ENCODE measurements around the gene ISOC2.

ISOC2 gene

DNA sequence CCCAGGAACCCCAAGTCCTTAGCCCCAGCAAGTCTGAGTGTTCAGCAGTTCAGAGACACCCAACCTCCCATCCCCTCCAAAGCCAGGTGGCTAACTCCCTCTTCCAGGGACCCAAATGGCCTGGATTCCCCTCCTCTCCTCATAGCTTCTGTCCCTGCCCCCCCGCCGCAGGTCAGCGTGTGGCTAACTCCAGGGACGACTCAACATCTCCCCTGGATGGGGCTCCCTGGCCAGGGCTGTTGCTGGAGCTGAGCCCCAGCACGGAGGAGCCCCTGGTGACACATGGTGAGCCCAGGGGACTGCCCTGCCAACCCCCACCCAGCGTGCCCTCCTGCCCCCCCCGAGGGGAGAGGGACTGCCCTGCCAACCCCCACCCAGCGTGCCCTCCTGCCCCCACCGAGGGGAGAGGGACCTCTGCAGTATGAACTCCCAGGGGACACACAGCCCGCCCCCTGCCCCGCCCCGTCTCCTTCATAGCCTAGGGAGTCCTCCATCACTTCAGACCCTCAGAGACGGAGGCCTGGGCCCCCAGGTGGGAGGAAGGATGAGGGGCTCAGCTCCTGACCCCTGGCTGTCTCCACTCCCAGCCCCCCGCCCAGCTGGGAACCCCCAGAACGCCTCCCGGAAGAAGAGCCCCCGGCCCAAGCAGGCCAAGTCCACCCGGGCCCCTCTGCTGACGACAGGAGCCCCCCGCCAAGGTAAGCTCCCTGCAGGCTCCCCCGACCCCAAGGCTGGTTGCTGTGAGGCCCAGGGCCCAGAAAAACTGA lies 28.5 kb upstream of the ISOC2 start:
- no peak for DNase-seq

DNA sequence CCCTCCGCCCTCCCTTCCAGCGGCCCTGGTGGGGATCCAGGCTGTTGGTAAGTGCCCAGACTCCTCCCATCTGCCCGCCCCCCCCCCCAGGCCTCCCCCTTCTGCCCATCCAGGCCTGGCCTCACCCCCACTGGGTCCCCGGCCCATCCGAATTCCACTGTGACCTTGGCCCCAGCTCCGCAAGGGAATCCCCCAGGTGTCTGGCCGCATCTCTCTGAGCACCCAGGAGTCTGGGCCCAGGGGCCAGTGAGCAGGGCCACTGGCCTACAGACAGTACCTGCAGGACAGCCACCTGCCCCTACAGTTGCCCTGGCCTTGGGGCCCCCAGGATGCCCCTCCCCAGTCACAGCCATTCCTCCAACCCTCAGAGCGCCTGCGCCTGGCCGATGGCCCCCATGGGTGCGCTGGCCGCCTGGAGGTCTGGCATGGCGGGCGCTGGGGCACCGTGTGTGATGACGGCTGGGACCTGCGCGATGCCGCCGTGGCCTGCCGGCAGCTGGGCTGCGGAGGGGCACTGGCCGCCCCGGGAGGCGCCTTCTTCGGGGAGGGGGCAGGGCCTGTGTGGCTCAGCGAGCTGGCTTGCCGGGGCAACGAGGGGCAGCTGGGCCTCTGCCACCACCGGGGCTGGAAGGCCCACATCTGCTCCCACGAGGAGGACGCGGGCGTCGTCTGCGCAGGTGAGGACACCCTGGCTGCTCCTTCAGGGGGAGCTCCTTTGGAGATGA lies 27.7 kb upstream of the ISOC2 start:
- DNase-seq: no peak

DNA sequence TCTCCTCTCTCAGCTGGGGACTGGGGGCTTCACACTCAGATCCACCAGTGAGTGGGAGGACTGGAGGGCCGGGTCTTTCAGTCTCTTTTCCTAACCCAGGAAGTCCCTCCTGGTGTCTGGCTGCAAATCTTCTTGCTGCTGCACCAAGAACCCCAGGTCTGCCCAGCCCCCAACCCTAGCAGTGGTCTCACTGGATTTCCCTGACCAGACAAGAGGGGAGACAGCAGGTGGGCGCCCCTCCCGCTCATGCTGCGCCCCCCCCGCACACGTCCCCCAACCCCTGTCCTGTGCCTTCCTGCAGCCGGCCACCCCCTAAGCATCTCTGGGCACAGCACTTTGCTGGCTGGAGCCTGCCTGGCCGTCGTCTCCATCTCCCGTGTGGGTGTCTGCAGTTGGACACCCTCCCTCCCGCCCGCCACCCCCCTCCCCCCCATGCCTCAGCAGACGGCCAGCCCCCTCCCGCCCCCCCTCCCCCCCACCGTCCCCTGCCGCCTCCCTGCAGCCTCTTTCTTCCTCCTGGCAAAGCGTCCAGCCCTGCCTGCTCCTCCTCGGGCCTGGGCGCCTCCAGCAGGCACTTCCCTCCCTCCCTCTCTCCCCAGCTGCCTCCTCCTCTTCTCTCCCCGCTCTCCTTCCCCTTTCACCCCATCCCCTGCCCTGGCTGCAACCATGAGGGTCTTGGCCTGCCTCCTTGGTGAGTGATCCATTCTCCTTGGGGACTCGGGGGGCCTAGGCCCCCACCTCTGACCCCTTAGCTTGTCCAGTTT lies 26.7 kb upstream of the ISOC2 start, which contains the start of gene SSC5D:
Gene SSC5D (plus strand): TSS at position 513 of the 764 bp plus-strand sequence. CDS start 154 bp downstream, at position 667.
- no peak for DNase-seq

DNA sequence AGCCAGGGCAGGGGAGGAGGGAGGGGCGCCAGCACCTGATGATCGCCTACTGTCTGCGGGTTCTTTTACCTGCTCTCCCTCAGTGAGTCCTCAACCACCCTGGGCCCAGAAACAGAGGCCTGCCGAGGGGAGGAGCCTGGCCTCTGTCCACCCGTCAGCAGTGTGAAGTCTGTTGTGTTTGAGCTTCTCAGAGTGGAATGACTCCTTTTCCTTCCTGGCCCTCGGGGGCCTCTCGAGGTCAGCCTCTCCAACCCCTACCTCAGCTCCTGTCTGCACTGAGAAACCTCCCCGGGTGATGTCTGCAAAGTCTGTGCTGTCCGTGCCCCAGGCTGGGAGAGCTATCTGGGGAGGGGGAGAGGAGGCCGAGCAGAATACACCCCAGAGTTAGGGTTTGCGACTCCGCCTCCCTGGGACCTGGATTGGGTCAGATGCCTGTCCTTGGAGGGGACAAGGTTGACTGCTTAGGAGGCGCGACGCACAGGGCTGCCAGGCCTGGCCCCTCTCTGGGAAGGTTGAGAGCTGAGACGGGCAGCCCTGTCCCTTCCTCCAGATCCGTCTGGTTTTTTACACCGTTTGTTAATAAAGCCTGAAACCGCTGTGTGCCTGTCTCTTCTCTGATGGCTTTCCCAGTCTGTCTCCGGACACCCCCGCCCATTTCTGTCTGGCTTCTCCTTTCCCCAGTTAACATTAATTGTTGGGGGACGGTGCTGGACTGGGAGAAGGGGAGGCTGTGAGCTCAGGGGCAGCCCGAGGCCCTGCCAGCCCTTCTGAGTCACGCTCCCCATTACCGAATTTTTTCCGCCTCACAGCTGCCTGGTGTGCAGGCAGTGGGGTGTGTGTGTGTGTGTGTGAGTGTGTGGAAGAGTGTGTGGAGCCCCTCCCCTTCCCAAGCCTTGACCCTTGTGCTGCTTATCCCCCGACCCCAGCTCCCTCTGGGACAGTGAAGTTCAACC lies 25.8 kb upstream of the ISOC2 start:
- peak; percentile 59 for DNase-seq

DNA sequence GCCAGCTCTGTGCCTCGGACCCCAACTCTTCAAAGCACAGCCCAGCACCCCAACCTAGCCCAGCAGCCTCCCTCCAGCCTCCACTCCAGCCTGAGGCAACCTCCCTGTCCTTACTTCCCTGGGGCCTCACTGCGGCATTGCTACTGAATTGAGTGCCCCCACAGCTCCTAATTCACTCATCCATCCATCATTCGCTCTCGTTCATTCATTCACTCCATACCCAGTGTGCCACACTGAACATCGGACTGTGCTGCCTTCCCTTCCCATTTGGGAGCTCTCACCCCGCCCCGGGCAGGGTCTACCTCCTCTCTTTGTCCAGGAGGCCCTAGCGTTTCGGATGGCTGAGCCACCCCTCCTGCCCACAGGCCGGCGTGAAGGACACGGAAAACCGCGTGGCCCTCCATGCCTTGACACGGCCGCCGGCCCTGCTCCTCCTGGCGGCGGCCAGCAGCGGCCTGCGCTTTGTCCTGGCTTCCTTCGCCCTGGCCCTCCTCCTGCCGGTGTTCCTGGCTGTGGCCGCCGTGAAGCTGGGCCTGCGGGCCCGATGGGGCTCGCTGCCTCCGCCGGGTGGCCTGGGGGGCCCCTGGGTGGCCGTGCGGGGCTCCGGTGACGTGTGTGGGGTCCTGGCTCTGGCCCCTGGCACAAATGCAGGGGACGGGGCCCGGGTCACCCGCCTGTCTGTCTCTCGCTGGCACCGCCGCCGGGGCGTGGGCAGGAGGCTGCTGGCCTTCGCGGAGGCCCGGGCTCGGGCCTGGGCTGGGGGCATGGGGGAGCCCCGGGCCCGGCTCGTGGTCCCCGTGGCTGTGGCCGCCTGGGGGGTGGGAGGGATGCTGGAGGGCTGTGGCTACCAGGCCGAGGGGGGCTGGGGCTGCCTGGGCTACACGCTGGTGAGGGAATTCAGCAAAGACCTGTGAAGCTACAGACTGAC lies 24.9 kb upstream of the ISOC2 start:
- no peak for DNase-seq

DNA sequence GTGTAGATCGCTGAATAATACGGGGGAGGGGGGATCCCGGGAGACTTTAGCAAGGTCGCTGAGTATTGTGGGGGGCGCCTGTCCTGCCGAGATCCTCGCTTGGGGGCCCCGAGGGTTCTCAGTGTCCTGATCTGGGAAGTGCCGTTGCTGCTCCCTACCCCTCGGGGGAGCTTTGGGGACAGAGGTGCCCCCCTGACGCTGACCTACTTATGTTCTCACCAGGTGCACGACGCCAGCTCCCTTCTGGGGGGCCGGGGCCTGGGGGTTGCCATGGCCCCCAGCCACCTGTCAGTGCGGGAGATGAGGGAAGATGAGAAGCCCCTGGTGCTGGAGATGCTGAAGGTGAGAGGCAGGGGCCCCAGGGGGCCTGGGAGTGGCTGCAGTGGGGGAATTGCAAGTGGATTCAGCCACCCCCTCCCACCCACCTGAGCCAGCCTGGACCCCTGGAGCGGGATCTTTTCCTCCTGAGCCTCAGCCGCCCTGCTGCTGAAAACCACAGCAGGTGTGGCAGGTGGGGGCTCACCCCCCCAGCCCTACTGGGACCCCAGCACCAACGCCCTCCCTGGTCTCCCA lies 24.1 kb upstream of the ISOC2 start:
- no peak for DNase-seq

DNA sequence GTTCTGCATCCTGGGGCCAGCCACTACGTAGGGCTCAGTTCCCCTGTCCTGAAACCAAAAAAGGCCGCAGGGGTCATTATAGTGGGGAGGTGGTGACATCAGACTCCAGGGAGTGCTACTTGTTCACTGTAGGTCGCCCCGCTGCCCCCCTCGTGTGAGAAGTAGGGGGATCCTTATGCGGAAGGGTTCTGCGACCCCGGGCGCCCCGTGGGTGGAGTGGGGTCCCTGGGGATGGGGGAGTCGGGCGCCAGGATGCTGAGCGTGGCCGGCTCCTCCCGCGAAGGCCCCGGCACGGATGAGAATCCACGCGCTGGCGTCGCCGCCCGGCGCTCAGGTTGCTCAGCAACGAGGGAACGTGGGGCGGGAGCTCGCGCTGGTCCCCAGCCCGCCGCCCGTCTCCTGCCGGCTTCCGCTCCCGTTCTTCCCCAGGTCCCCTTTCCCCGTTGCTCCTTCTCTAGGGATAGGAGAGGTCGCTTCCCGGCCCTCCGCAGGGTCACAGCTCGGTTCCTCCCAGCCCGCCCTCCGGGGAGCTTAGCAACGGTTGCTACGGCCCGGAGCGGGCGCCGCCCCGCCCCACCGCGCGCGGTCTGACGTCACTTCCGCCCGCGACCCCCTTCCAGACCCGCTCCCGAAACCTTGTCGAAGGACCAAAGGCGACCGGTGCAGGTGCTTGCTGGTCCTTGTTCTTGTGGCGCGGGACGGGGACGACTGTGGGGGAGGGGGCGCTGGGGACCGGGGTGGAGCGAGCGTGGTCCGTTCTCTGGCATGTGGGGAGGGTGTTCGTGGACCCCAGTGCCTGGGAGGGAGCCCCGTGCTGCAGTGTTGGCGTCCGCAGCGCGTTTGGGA lies 23.4 kb upstream of the ISOC2 start, which contains the start of gene NAT14:
Gene NAT14 (plus strand): TSS at position 596 of the 846 bp plus-strand sequence. CDS start 521 bp downstream, outside the sequence.
- DNase-seq: peak; percentile 64

DNA sequence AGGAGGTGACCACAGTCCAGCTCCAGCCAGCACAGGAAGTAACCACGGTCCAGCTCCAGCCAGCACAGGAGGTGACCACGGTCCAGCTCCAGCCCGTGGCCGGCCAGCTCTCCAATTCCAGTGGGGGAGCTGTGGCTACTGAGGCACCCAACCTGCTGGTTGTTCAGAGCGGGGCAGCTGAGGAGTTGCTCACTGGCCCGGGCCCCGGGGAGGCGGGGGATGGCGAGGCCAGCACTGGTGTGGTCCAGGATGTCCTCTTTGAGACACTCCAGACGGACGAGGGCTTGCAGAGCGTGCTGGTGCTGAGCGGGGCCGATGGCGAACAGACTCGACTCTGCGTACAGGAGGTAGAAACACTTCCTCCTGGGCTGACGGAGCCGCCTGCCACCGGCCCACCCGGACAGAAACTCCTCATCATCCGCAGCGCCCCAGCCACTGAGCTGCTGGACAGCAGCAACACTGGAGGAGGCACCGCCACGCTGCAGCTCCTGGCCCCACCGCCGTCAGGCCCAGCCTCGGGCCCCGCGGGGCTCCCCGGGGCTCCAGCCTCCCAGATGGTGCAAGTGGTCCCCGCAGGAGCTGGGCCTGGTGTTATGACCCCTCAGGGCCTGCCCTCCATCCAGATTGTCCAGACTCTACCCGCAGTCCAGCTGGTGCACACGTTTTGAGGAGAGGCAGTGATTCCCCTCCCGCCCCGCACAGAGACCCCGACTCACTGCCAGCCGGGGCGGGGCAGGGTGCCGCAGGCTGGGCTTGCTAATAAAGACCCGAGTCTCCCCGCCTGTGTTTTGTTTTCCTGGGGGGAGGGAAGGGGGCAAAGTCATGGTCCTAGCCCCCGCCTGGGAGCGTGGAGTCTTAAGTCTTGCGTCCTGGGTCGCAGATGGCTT lies 22.5 kb upstream of the ISOC2 start:
- DNase-seq: no peak

DNA sequence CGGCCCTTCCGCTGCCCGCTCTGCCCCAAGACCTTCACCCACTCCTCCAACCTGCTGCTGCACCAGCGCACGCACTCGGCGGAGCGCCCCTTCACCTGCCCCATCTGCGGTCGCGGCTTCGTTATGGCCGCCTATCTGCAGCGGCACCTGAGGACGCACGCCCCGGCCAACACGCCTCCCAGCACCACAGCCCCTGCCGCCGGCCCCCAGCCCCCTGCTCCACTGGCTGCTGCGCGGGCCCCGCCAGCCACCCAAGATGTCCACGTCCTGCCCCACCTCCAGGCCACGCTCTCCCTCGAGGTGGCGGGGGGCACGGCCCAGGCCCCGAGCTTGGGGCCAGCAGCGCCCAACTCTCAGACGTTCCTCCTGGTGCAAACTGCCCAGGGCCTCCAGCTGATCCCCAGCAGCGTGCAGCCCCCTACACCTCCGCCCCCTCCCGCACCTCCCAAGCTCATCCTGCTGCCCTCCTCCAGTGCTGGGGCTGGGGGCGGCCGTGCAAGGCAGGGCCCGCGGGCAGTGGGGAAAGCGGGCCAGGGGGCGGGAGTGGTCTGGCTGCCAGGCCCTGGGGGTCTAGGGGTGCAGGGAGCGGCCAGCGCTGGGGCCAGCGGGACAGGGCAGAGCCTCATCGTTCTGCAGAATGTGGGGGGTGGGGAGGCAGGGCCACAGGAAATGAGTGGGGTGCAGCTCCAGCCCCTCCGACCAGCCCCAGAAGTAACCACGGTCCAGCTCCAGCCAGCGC lies 21.7 kb upstream of the ISOC2 start:
- DNase-seq: no peak

DNA sequence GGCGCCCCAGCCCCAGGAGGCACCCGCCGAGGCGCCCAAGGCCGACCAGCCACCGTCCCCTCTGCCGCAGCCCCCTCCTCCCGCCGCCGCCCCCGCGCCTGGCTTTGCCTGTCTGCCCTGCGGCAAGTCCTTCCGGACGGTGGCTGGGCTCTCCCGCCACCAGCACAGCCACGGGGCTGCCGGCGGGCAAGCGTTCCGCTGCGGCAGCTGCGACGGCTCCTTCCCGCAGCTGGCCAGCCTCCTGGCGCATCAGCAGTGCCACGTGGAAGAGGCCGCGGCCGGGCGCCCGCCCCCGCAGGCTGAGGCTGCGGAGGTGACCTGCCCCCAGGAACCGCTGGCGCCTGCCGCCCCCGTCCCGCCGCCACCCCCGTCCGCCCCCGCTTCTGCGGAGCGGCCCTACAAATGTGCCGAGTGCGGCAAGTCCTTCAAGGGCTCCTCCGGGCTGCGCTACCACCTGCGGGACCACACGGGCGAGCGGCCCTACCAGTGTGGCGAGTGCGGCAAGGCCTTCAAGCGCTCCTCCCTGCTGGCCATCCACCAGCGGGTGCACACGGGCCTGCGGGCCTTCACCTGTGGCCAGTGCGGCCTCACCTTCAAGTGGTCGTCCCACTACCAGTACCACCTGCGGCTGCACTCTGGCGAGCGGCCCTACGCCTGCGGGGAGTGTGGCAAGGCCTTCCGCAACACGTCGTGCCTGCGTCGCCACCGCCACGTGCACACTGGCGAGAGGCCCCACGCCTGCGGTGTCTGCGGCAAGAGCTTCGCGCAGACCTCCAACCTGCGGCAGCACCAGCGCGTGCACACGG lies 20.9 kb upstream of the ISOC2 start:
- no peak for DNase-seq

DNA sequence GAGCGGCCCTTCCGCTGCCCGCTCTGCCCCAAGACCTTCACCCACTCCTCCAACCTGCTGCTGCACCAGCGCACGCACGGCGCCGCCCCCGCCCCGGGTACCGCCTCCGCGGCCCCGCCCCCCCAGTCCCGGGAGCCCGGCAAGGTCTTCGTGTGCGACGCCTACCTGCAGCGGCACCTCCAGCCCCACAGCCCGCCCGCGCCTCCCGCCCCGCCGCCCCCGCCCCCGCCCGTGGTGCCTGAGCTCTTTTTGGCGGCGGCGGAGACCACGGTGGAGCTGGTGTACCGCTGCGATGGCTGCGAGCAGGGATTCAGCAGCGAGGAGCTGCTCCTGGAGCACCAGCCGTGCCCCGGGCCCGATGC lies 20.3 kb upstream of the ISOC2 start:
- DNase-seq: no peak

DNA sequence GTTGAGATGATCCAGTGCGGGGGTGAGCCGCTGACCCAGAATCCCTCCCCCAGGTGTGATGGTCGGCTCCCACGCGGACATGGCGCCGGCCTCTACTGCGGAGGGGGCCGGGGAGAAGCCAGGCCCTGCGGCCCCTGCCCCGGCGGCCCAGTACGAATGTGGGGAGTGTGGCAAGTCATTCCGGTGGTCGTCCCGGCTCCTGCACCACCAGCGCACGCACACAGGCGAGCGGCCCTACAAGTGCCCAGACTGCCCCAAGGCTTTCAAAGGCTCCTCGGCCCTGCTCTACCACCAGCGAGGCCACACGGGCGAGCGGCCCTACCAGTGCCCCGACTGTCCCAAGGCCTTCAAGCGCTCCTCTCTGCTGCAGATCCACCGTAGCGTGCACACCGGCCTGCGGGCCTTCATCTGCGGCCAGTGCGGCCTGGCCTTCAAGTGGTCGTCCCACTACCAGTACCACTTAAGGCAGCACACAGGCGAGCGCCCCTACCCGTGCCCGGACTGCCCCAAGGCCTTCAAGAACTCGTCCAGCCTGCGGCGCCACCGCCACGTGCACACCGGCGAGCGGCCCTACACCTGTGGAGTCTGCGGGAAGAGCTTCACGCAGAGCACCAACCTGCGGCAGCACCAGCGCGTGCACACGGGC lies 19.8 kb upstream of the ISOC2 start:
- no peak for DNase-seq

DNA sequence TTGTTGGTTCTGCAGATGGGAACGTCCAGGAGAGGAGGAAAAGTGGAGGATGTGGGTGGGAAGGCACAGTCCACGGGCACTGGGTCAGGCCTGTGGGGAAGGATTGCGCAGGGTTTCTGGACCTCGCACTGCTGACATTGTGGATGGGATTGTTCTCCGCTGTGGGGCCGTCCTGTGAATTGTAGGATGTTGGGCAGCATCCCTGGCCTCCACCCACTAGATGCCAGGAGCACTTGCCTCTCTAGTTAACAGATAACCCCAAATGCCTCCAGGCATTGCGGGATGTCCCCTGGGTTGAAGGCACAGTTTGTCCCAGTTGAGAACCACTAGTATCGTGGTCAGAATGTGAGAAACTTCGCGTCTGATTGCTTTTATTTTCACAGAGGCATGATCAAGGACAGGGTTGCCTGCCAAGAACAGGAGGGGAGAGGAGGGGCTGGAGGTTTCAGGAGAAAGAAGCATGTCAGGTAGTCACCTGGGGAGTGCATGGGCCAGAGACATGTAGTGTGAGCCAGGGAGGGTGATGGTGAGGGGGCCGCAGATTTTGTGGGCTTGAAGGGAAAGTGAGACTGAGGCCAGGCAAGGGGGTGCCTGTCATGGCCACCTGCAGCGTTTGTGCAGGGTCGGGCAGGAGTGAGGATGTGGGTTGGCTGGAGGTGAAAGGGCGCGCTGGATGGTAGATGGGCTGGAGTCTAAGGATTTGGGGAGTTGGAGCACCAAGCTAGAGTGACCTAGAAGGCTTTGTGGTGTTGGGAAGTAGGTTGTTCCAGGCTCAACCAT lies 18.2 kb upstream of the ISOC2 start:
- DNase-seq: no peak

DNA sequence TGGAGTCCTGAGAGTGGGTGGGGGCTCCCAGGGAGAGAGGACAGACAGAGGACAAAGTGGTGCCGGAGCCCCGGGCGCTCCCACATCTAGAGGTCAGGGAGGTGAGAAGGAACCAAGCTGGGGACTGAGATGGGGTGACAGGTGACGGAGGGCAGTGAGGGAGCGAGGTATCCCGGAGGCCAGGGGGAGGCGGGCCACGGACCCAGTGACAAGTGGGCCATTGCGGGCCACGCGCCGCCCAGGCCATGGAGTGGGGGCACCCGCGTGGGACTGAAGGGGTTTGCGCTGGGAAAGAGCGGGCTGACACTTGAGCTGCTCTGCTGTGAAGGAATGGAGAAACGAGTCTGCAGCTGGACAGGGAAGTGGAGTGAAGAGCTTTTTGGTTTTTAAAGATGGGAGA lies 17.6 kb upstream of the ISOC2 start:
- no peak for DNase-seq

DNA sequence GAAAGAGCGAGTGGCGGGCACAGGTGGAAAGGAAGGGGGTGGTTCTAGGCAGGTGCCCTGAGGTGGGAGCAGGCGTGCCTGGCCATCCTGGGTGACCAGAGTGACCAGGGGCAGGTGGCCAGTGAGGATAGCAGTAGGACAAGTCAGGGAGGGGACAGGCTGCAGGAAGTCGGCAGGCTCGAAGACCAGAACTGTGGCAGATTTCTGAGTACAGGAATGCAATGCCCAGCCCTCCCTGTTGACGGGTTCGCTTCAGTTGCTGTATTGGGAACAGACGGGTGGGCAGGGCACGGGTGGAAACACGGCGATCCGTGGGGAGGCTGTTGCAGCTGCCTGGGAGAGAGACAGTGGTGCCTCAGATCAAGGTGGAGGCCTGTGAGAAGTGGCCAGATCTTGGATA lies 16.9 kb upstream of the ISOC2 start:
- no peak for DNase-seq

DNA sequence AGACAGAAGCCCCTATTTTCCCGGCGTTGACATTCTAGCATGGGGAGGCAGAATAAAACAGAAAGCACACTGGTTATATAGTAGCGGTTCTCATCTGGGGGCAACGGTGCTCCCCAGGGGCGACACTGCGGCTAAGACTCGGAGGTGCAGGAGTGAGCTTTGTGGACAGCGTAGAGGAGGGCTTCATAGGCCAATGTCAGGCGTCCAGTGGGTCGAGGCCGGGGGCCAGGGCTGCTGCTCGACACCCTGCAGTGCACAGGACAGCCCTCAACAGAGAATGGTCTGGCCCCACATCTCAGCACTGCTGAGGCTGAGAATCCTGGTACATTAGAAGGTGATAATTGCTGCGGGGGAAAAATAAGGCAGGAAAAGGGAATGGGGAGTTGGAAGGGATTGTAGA lies 16.5 kb upstream of the ISOC2 start:
- no peak for DNase-seq
